ENCODE data around the gene SORCS1.

- TF ChIP-seq CTCF (IDR thresholded peaks at IDR 0.05; ENCODE audit: low read length) (no peak), EZH2 (optimal IDR thresholded peaks at IDR 0.05; ENCODE audit: low read depth, low read length) (no peak)
Observed at GRCh38 chr10:106857728-106858127, 306.8 kb downstream of the SORCS1 start.
